Liver (tissue), 9 donors: Measurements from ENCODE around the gene FAM20C. TPM values are rescaled to one million over a fixed set of nuclear protein-coding genes. Genes with fewer than 3 reads are reported as not detected.

Experiments
- DNase-seq: peaks from one replicate; pipeline ENCODE4 v3.0.0-alpha.2; 2017; ENCODE audit warnings: low spot score
- H3K27ac ChIP-seq, 2 donors: one replicate each; pipeline ENCODE4 v1.7.0; 2013; ENCODE audit warnings: inconsistent platforms in 2 of 2, low read length in 2 of 2, control low read depth in 1 of 2, low read depth in 1 of 2, mild to moderate bottlenecking in 1 of 2
- H3K27me3 ChIP-seq, 4 donors: one replicate each; pipeline versions ENCODE4 v1.6.1 to v1.7.0; 2013; ENCODE audit warnings: low read length in 3 of 4, inconsistent platforms in 1 of 4, mild to moderate bottlenecking in 1 of 4, moderate library complexity in 1 of 4; ENCODE audit not compliant: control insufficient read depth in 4 of 4, insufficient read depth in 4 of 4
- H3K36me3 ChIP-seq, 4 donors: one replicate each; pipeline versions ENCODE4 v1.6.1 to v1.7.0; 2013; ENCODE audit warnings: low read length in 3 of 4, mild to moderate bottlenecking in 3 of 4, low read depth in 1 of 4, moderate library complexity in 1 of 4; ENCODE audit not compliant: control insufficient read depth in 4 of 4, insufficient read depth in 3 of 4
- H3K4me1 ChIP-seq, 4 donors: one replicate each; pipeline versions ENCODE4 v1.6.1 to v1.7.0; 2013; ENCODE audit warnings: low read length in 3 of 4, mild to moderate bottlenecking in 3 of 4, moderate library complexity in 1 of 4; ENCODE audit not compliant: control insufficient read depth in 4 of 4, insufficient read depth in 4 of 4
- H3K4me3 ChIP-seq, 3 donors: one replicate each; pipeline versions ENCODE4 v1.6.1 to v1.7.0; 2013; ENCODE audit warnings: low read length in 3 of 3, control low read depth in 1 of 3, low read depth in 1 of 3, mild to moderate bottlenecking in 1 of 3
- H3K9ac ChIP-seq, 2 donors: one replicate each; pipeline ENCODE4 v1.7.0; 2013; ENCODE audit warnings: low read length in 2 of 2, mild to moderate bottlenecking in 2 of 2, moderate library complexity in 2 of 2, control low read depth in 1 of 2, low read depth in 1 of 2
- H3K9me3 ChIP-seq, 4 donors: one replicate each; pipeline versions ENCODE4 v1.6.1 to v1.7.0; 2013; ENCODE audit warnings: low read length in 3 of 4; ENCODE audit not compliant: control insufficient read depth in 4 of 4
- ATF3 ChIP-seq: IDR thresholded peaks from 2 replicates; pipeline ENCODE4 v1.6.1; 2016; ENCODE audit warnings: antibody characterized with exemption
- EGR1 ChIP-seq, 2 donors: IDR thresholded peaks; 2 replicates each; pipeline ENCODE4 v1.6.1; 2016 to 2018; ENCODE audit warnings: antibody characterized with exemption in 2 of 2, low read depth in 2 of 2
- GABPA ChIP-seq, 2 donors: IDR thresholded peaks in 1 of 2; conservative IDR thresholded peaks in 1 of 2; 2 replicates each; pipeline ENCODE4 v1.6.1; 2016; ENCODE audit warnings: antibody characterized with exemption in 2 of 2, mild to moderate bottlenecking in 1 of 2, moderate library complexity in 1 of 2
- HNF4A ChIP-seq, 2 donors: conservative IDR thresholded peaks; 2 replicates each; pipeline ENCODE4 v1.6.1; 2016; ENCODE audit warnings: antibody characterized with exemption in 2 of 2, mild to moderate bottlenecking in 2 of 2
- HNF4G ChIP-seq: IDR thresholded peaks from 2 replicates; pipeline ENCODE4 v1.6.1; 2016; ENCODE audit warnings: antibody characterized with exemption
- JUND ChIP-seq, 2 donors: IDR thresholded peaks; 2 replicates each; pipeline ENCODE4 v1.6.1; 2016; ENCODE audit warnings: antibody characterized with exemption in 2 of 2
- NR2F2 ChIP-seq: IDR thresholded peaks from 2 replicates; pipeline ENCODE4 v1.6.1; 2016; ENCODE audit warnings: antibody characterized with exemption
- RAD21 ChIP-seq, 2 donors: IDR thresholded peaks; 2 replicates each; pipeline ENCODE4 v1.6.1; 2016; ENCODE audit warnings: antibody characterized with exemption in 2 of 2, mild to moderate bottlenecking in 2 of 2
- TAF1 ChIP-seq: conservative IDR thresholded peaks from 2 replicates; pipeline ENCODE4 v1.6.1; 2016; ENCODE audit warnings: antibody characterized with exemption, mild to moderate bottlenecking
- YY1 ChIP-seq: IDR thresholded peaks from 2 replicates; pipeline ENCODE4 v1.6.1; 2016; ENCODE audit warnings: antibody characterized with exemption, mild to moderate bottlenecking
- ZBTB33 ChIP-seq: IDR thresholded peaks from 2 replicates; pipeline ENCODE4 v1.6.1; 2016; ENCODE audit warnings: antibody characterized with exemption
- WGBS: extraction: QIAGEN DNeasy Blood & Tissue Kit; methylation state at CpG from one replicate; pipeline ENCODE4 v1.1.7; 2013; 5-methylcytosine and 5-hydroxymethylcytosine counted together
- polyA plus RNA-seq, 2 donors: library from polyadenylated mRNA; stranded (reverse) in 1 of 2; unstranded in 1 of 2; fragments of 200-250 nt in 1 of 2; fragments of >200 nt in 1 of 2; fragmentation: Nextera tagmentation in 1 of 2; extraction: Ambion mirVana in 1 of 2; gene quantifications; one replicate each; pipeline versions ENCODE4 v1.2.1 to v1.2.3, GENCODE V29; 2013 to 2015
- total RNA-seq, 2 donors: library from RNA; depleted of rRNA; stranded (reverse); fragments of >200 nt; gene quantifications; one replicate each; pipeline ENCODE4 v1.2.3, GENCODE V29; 2014
- TF ChIP-seq, protein P1 (sequence below): fragments of 150-350 bp; IDR thresholded peaks from 2 replicates; pipeline ENCODE4 v1.5.1; 2017; ENCODE audit warnings: improper control_type of control experiment, low read depth, low read length; ENCODE audit not compliant: missing input control
- donor health status: healthy.
- donor health status: healthy.
- donor health status: healthy.
- donor health status: healthy.
- donor health status: healthy.

The FAM20C gene
- total and polyA plus RNA-seq, 4 donors, result 13.4 to 40.4 (median 31.5) TPM

DNA sequence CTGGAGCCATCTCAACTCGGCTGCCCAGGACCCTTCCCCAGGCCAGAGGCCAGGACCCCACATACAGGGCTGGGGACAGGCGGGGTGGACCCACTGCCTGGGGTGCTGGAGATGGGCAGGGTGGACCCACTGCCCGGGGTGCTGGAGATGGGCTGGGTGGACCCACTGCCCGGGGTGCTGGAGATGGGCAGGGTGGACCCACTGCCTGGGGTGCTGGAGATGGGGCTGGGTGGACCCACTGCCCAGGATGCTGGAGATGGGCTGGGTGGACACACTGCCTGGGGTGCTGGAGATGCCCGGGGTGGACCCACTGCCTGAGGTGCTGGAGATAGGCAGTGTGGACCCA is 65.2 kb downstream of the FAM20C start:
- WGBS, result 87% methylated on average over 5 of the region's 5 CpGs
- no peak for TF ChIP-seq EGR1 (IDR thresholded peaks at IDR 0.05; ENCODE audit: low read depth in 2 of 2)
- no peak for TF ChIP-seq NR2F2
- no peak for TF ChIP-seq ZBTB33
- TF ChIP-seq, protein P1, sequence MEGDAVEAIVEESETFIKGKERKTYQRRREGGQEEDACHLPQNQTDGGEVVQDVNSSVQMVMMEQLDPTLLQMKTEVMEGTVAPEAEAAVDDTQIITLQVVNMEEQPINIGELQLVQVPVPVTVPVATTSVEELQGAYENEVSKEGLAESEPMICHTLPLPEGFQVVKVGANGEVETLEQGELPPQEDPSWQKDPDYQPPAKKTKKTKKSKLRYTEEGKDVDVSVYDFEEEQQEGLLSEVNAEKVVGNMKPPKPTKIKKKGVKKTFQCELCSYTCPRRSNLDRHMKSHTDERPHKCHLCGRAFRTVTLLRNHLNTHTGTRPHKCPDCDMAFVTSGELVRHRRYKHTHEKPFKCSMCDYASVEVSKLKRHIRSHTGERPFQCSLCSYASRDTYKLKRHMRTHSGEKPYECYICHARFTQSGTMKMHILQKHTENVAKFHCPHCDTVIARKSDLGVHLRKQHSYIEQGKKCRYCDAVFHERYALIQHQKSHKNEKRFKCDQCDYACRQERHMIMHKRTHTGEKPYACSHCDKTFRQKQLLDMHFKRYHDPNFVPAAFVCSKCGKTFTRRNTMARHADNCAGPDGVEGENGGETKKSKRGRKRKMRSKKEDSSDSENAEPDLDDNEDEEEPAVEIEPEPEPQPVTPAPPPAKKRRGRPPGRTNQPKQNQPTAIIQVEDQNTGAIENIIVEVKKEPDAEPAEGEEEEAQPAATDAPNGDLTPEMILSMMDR, result no peak
- TF ChIP-seq GABPA (IDR thresholded peaks at IDR 0.05 in 1 of 2, conservative IDR thresholded peaks at IDR 0.05 in 1 of 2), result no peak
- TF ChIP-seq JUND (IDR thresholded peaks at IDR 0.05), result no peak
- TF ChIP-seq HNF4A (conservative IDR thresholded peaks at IDR 0.05), result no peak
- no peak for TF ChIP-seq YY1
- TF ChIP-seq HNF4G, result no peak
- no peak for TF ChIP-seq RAD21 (IDR thresholded peaks at IDR 0.05)
- TF ChIP-seq ATF3, result no peak
- no peak overlapping the region for H3K27ac ChIP-seq

DNA sequence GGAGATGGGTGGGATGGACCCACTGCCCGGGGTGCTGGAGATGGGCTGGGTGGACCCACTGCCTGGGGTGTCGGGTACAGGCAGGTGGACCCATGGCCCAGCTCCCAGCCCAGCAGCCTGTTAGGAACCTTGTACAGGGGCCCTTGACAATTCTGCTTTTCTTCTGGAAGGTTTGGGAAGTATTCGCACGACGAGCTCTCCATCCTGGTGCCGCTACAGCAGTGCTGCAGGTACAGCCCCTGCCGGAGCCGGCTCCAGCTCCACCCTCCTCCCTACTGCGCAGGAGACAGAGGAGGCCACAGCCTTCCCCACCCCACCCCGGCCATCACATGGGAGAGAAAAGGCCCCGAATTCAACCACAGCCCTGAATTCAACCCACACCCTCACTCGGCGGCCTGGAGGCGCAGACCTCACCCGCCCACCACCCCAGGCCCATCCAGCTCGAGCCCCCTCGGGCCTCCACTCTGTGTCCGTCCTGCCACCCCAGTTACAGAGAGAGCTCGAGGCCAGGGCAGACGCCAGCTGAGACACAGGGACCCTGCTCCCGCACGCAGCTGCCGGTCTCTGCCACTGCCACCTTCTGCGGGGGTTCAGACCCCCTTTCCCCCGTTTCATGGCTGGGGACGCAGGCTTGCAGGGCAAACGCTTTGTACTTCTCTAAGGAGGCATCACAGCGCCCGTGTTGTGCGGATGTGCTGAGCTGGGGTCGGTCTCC is 66.3 kb downstream of the FAM20C start:
- Histone ChIP-seq H3K4me3 (no peak overlapping the region), H3K4me1 (no peaks in the 10 kb centered on the region), H3K27ac (no peak overlapping the region), H3K36me3 (peaks cover 10 to 44% (median 25%) of the 10 kb centered on the region in 4 donors), H3K9ac (no peak overlapping the region), H3K27me3 (no peaks in the 10 kb centered on the region), H3K9me3 (peaks cover 0 to 6% (median 4%) of the 10 kb centered on the region in 4 donors)
- no peak for DNase-seq
- TF ChIP-seq HNF4A (conservative IDR thresholded peaks at IDR 0.05) (no peak), JUND (IDR thresholded peaks at IDR 0.05) (no peak), TAF1 (no peak), ZBTB33 (no peak)
- WGBS, result 95% methylated on average over 31 of the region's 31 CpGs

More for the DNA sequence above, 65.2 kb downstream of the FAM20C start:
- DNase-seq, result no peak
- no peak overlapping the region for H3K9ac ChIP-seq
- H3K9me3 ChIP-seq, result peaks cover 0 to 6% (median 4%) of the 10 kb centered on the region in 4 donors
- H3K27me3 ChIP-seq, result no peaks in the 10 kb centered on the region
- H3K4me1 ChIP-seq, result no peaks in the 10 kb centered on the region
- peaks cover 12 to 54% (median 26%) of the 10 kb centered on the region in 4 donors for H3K36me3 ChIP-seq
- no peak overlapping the region for H3K4me3 ChIP-seq
